ENCODE results near the gene MRNIP.
A peak's percentile ranks its signal among the peaks of the same experiment; 100 is the strongest.
"Not testable (repeated sequence)": the region's sequence is repeated elsewhere in the genome, so short reads cannot be mapped to it uniquely, and the experiment has no call there.

The MRNIP gene

DNA sequence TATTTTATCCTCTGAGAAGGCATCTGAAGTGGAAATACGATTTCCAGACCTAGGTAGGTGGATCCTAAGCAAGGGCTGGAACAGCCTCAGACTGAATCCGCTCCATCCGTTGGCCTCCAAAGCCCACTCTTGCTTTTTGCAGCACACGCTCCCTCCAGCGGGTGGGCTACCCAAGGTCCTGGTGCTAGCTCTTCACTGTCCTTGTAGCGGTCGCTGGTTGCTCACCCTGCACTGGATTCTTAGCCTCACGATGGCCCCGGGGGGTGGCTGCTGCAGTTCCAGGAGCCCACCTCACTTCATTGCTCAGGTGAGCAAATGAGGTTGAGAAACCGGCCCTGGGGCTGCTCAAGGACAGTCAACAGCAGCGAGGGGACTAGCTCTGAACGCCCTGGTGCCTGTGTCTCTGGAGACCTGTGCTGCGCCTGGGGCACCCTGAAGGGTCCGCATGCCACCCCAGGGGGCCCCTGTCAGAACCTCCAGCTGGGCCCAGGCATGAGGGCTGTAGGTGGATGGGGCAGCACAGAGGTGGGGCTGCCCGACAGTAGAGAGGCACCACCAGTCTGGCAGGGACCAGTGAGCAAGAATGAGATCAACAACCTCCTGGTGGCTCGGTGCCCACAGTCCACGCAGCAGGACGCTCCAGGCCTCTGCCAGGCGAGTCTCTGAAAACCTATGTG lies 56.3 kb downstream of the MRNIP start:
- DNase-seq = no peak

DNA sequence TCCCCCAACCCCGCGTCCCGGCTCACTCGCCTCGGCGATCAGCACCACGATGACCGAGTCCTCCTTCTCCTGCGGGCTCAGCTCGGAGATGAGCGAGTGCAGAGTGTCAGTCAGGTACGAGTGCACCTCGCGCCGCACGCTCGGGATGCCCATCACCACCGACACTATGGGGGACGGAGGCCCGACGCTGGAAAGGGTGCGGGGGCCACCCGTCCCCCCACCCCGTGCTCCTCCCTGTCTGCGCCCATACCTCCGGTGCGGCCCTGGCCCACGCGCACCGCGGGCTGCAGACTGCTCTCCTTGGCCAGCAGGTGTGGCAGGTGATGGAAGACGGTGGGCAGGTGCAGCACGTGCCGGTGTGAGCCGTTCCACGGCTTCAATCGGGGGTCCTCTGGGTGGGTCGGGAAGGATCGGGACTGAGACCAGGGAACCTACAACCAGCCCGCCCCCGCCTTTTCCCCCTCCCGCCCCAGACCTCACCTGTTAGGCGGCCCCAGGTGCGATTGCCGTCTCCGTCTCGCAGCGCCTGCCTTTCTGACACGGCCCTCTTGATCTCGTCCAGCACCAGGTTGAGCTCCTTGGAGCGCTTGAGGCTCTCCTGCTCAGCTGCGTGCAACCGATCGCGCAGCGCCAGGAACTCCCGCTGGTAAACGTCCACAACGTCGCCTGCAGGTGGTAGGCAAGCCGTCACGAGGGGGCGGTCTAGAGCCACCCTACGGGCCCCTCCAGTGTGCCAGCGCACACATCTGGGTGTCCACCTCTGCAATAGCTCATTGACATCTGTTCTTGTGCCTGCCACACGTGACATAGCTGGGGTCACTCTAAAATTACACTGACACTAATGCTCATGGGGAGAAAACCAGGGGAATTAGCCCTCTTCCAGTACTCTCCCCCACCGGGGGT lies 57.1 kb downstream of the MRNIP start:
- DNase-seq = peak; percentile 92

- DNase-seq = no peak
These were observed 57.9 kb downstream of the MRNIP start for GRCh38 chr5:179800696-179801201.

DNA sequence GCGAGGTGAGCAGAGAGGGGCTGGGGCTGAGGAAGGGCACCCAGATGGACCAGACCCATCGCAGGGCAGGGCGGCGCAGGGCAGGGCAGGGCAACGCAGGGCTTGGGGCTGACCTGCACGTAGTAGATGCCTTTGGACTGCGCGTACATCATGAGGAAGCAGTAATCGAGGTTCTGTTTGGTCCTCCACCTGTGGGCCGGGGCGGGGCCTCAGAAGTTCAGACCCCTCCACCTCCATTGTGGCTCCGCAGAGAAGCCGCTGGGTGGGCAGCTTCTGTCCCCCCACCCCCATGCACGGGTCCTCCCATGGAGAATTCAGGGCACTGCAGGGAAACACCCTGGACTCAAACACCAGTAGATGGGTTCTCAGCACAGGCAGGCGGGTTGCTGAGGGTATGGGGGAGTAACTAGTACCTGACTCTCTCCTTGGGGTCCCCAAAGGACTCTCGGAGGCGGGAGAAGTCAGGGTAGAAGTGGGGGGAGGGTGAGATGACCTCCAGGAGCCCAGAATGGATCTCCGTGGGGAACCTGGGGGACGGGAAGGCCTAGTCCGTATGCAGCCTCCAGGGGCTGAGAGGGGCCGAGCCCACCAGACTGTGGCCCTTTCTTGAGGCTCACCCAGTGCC lies 58.4 kb downstream of the MRNIP start:
- DNase-seq = no peak

DNA sequence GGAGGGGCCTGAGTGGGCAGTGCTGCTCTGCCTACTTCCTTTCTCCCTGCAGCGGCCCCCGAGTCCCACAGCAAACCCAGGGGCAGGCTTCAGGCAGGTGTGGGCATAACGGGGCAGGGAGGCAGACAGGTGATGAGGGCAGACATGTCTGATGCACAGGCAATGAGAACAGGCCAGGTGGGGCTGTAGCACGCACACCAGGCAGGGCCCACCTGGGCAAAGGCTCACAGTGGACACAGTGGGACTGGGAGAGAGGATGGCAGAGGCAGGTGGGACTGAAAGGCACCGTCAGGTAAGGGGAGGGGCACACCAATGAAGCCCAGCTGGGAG lies 59.0 kb downstream of the MRNIP start:
- DNase-seq = no peak

- DNase-seq = no peak
These were observed 59.6 kb downstream of the MRNIP start for GRCh38 chr5:179798771-179799643.

DNA sequence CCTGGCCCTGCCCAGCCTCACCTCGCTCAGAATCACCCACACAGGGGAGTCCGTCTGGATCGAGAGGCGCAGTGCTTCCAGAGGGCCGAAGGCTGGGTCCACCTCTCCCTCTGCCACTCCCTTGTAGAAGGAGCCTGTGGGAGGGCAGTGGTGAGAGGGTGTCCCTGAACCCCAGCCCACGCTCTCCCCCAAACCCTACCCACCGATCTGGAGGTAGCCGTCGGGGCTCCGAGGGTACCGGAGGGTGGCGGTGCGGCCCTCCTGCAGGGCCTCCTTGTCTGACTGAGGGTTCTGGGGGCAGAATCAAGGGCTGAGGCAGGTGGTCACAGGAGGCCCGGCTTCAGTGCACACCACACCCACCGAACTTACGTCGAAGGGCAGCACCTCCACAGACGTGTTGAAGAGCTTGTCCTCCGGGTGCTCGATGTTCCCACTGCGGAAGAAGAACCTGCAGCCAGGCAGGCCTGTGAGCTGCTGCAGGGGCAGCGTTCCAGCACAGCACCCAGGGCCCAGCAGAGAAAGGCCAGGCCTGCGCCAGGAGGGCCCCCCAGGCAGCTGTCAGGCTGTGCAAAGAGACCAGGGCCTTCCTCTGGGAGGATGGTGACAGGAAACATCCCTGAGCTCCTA lies 60.4 kb downstream of the MRNIP start:
- no peak for DNase-seq

- DNase-seq = no peak
These were observed 60.9 kb downstream of the MRNIP start for GRCh38 chr5:179797741-179798140.

- no peak for DNase-seq
These were observed 61.6 kb downstream of the MRNIP start for GRCh38 chr5:179796877-179797608.

GRCh38 chr5:179795863-179796833 lies 62.5 kb downstream of the MRNIP start:
- DNase-seq = peak; percentile 85

DNA sequence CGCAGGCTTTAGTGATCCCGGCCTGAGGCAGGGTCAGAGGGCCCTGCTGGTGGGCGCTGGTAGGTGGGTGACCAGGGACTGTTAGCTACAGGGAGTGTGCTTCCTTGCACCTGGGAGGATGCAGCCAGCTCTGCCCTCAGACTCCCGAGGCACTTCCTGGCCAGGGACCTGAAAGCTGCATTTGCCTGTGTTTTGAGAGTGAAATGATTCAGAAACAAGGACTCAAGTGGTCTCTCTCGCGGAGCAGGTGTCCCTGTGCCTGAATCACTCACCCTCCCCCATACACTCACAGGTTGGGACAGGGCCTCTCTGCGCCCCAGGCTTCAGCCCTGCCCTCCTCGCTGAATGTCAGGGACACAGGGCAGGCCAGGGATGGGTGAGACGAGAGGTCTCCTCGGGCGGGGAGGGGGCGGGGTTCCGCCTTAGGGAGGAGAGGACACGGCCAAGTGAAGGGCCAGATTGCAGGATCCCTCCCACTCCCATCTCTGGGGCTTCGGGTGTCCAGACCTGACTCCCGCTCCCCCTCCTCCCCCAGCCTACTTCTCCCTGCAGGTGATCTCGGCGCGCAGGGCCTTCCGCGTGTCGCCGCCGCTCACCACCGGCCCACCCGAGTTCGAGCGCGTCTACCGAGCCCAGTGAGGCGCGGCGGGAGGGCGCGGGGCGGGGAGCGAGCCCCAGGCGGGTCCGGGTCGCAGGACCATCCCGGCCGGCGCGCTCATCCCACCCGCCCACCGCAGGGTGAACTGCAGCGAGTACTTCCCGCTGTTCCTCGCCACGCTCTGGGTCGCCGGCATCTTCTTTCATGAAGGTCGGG lies 63.4 kb downstream of the MRNIP start:
- DNase-seq = peak; percentile 66

DNA sequence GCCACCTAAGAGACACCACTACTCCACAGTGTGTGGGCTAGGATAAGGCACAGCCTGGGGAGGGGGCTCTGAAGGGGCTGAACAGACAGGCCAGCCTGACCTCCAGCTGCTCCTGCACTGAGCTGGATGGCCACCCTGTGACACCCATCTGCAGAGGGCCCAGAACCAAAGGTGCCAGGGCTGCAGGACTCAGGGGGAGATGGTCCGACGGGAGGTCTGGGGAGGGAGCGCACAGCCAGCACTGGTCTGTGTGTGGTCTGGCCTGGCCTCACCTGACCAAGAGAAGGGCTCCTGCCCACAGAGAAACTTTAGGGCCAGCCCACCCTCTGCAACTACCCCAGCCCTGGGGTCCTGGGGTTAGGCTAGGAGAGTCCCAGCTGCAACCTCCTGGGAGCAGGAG lies 64.0 kb downstream of the MRNIP start:
- DNase-seq = no peak

DNA sequence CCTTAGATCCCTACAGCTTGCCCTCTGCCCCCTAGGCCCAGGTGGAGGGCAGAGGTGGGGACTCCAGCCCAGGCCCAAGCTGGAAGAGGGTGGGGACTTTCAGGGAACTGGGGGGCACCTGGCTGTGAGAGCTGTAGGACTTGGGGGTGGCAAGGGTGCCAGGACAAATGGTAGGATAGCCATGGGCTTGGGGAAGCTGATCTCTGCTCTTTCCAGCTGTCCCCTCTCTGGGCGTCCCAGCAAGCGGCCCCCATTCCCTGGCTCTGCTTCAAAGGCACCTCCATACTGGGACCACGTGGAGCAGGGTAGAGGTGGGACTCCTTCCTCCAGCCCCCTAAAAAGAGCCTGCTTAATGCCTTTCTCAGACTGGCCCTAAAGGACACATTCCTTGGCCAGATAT lies 64.4 kb downstream of the MRNIP start:
- no peak for DNase-seq

DNA sequence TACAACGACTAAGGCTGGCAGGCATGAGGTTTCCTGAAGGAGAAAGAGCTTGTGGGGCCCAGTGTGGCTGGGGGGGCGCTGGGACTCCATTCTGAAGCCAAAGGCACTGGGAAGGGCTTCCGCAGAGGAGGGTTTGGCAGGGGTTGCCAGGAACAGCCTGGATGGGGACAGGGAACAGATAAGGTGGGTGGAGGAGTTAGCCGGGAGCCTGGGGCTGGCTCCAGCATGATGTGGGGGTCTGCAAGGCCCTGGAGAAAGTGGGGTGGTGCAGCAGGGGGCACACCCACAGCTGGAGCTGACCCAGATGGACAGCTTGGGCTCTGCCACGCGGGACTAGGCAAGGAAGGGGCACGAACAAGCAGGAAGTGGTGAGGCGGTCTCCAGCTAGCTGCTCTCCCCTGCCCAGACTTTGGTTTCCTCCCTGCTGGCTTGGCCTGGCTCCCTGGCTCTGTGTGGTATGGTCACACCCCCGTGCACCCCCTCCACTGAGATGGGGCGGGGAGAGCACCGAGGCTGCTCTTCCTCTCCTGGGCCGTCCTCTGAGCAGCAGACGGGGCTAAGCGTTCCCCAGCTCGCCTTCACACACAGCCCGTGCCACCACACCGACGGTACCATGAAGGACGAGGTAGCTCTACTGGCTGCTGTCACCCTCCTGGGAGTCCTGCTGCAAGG lies 65.0 kb downstream of the MRNIP start, which contains the start of gene LTC4S:
Gene LTC4S, plus strand, starts transcription at position 519 of the 672 bp plus-strand sequence. Its CDS starts 95 bp downstream, at position 614.
- peak; percentile 70 for DNase-seq

- no peak for DNase-seq
These were observed 65.8 kb downstream of the MRNIP start for GRCh38 chr5:179792612-179793467.

DNA sequence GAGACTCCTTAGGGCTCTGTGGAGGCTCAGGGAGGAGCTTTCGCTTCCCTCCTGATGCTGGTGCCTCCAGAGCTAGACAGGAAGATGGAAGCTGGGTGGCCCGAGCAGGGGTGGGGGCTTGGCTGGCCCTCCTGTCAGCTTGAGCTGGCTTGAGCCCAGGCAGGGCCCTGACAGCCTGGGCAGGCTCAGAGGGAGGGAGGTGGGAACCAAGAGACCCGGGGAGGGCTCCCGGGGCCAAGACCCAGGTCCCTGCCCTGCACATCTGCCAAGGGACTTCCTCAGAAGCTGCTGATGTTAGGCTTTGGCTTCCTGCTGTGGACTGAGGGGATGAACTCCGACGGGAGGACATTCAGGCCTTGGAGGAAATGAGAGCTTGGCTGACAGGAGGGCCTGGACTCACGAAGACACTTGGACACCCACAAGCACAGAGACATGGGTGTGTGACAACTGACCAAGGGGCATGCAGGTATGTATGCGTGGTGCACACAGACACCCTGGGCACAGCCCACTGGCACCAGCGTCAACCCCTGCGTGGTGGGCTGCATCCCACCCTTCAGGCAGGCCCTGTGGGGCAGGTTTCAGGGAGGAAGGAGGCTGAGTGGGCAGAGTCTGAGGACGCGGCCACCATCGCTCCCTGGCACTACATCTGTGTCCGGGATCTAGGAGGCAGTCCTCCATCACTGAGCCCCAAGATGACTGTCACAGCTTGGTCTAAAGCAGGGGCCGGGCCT lies 66.6 kb downstream of the MRNIP start:
- no peak for DNase-seq

DNA sequence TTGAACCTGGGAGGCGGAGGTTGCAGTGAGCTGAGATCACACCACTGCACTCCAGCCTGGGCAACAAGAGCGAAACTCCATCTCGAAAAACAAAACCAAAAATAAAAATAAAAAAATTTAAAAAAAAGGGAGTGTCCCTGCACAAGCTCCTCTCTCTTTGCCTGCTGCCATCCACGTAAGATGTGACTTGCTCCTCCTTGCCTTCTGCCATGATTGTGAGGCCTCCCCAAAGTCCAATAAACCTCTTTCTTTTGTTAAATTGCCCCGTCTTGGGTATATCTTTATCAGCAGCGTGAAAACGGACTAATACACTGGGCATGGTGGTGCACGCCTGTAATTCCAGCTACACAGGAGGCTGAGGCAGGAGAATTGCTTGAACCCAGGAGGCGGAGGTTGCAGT lies 69.3 kb downstream of the MRNIP start:
- not testable (repeated sequence) for DNase-seq

All from activated CD8-positive, alpha-beta memory T cell treated with anti-CD3 and anti-CD28 coated beads for 24 hours (primary cell).